Measurements from ENCODE around the gene COL17A1.

GRCh38 chr10:104067525-104067924, 18.2 kb downstream of the COL17A1 start:
- no peak for TF ChIP-seq EZH2 (IDR thresholded peaks at IDR 0.05; ENCODE audit: borderline replicate concordance, low read length)
- TF ChIP-seq CTCF (IDR thresholded peaks at IDR 0.05; ENCODE audit: low read length) = no peak
